Small intestine (tissue), 7 donors: ENCODE measurements around the gene GLB1L. TPM values are rescaled to one million over a fixed set of nuclear protein-coding genes. Genes with fewer than 3 reads are reported as not detected.

ENCODE experiments used
- DNase-seq, 2 donors: peaks; one replicate each; pipeline versions ENCODE4 v3.0.0 to v3.0.0-alpha.2; 2013
- FAIRE-seq: peaks from 2 replicates; lab custom pipeline; 2012; peaks lifted over from hg19 to GRCh38; lab: Jason Lieb, UNC
- H3K27ac ChIP-seq, 3 donors: one replicate each; pipeline ENCODE4 v1.5.1; 2013; ENCODE audit warnings: low read length in 2 of 3, mild to moderate bottlenecking in 2 of 3, control low read depth in 1 of 3, inconsistent platforms in 1 of 3, low read depth in 1 of 3, moderate library complexity in 1 of 3
- H3K27me3 ChIP-seq, 3 donors: one replicate each; pipeline ENCODE4 v1.6.1; 2013; ENCODE audit warnings: low read length in 3 of 3, inconsistent platforms in 1 of 3; ENCODE audit not compliant: control insufficient read depth in 3 of 3, insufficient read depth in 3 of 3
- H3K36me3 ChIP-seq, 3 donors: one replicate each; pipeline ENCODE4 v1.6.1; 2013; ENCODE audit warnings: low read length in 3 of 3, inconsistent platforms in 1 of 3, low read depth in 1 of 3, mild to moderate bottlenecking in 1 of 3, moderate library complexity in 1 of 3; ENCODE audit not compliant: control insufficient read depth in 3 of 3, insufficient read depth in 2 of 3
- H3K4me1 ChIP-seq, 3 donors: one replicate each; pipeline ENCODE4 v1.6.1; 2013; ENCODE audit warnings: low read length in 2 of 3, inconsistent platforms in 1 of 3, low read depth in 1 of 3, mild to moderate bottlenecking in 1 of 3, moderate library complexity in 1 of 3; ENCODE audit not compliant: control insufficient read depth in 3 of 3, insufficient read depth in 2 of 3
- H3K4me3 ChIP-seq, 3 donors: one replicate each; pipeline ENCODE4 v1.5.1; 2013; ENCODE audit warnings: low read length in 3 of 3, control low read depth in 1 of 3, inconsistent platforms in 1 of 3, low read depth in 1 of 3, mild to moderate bottlenecking in 1 of 3, moderate library complexity in 1 of 3
- H3K9me3 ChIP-seq, 2 donors: one replicate each; pipeline ENCODE4 v1.6.1; 2013; ENCODE audit warnings: low read depth in 1 of 2, low read length in 1 of 2; ENCODE audit not compliant: control insufficient read depth in 2 of 2, insufficient read depth in 1 of 2
- WGBS, 3 donors: extraction: QIAGEN DNeasy Blood & Tissue Kit; methylation state at CpG; one replicate each; pipeline ENCODE4 v1.1.7; 2013; 5-methylcytosine and 5-hydroxymethylcytosine counted together
- polyA plus RNA-seq, 4 donors: library from polyadenylated mRNA; stranded (reverse) in 3 of 4; unstranded in 1 of 4; fragments of 200-250 nt in 3 of 4; fragments of 120-200 nt in 1 of 4; gene quantifications; one replicate each; pipeline versions ENCODE4 v1.2.1 to v1.2.3, GENCODE V29; 2013
- donor health status: healthy with polysubstance abuse.
- donor health status: control.
- donor health status: control.
- donor health status: Bipolar disorder and iron deficiency.
- donor health status: healthy.

GLB1L gene
- polyA plus RNA-seq, 4 donors: 3.1 to 36.1 (median 4.3) TPM

- 12 to 14% (median 12%) methylated on average over 9 of the region's 9 CpGs for whole genome bisulfite sequencing, 3 donors
- H3K27ac ChIP-seq: peak overlapping the region; percentile 88 to 97 (median 89)
- no peaks in the 10 kb centered on the region for H3K9me3 ChIP-seq
- peaks cover 0 to 33% (median 6%) of the 10 kb centered on the region in 3 donors for H3K4me1 ChIP-seq
- DNase-seq (no peak), FAIRE-seq (no peak)
- no peaks in the 10 kb centered on the region for H3K27me3 ChIP-seq
- H3K4me3 ChIP-seq: peak overlapping the region in 2 of 3 donors; percentile 28 to 50
- H3K36me3 ChIP-seq: peaks cover 2 to 33% (median 7%) of the 10 kb centered on the region in 3 donors
Observed at GRCh38 chr2:219278655-219279150, 33.5 kb upstream of the GLB1L start.

GRCh38 chr2:219277703-219278654 is 32.7 kb upstream of the GLB1L start:
- DNase-seq (peak; percentile 83 to 90), FAIRE-seq (no peak)
- Histone ChIP-seq H3K9me3 (no peaks in the 10 kb centered on the region), H3K27ac (peak overlapping the region; percentile 88 to 97 (median 89)), H3K4me3 (peak overlapping the region in 1 of 3 donors; percentile 50), H3K4me1 (peaks cover 0 to 33% (median 6%) of the 10 kb centered on the region in 3 donors), H3K36me3 (peaks cover 0 to 26% (median 5%) of the 10 kb centered on the region in 3 donors), H3K27me3 (no peaks in the 10 kb centered on the region)
- 25 to 30% (median 25%) methylated on average over 25 of the region's 25 CpGs for WGBS, 3 donors

GRCh38 chr2:219274361-219274921 is 29.2 kb upstream of the GLB1L start:
- Histone ChIP-seq H3K4me3 (no peak overlapping the region), H3K4me1 (peaks cover 0 to 24% (median 6%) of the 10 kb centered on the region in 3 donors), H3K36me3 (no peaks in the 10 kb centered on the region), H3K27ac (no peak overlapping the region), H3K9me3 (no peaks in the 10 kb centered on the region), H3K27me3 (no peaks in the 10 kb centered on the region)
- peak in 1 of 2 donors; percentile 32 for DNase-seq
- no peak for FAIRE-seq
- WGBS, 3 donors: 60 to 81% (median 70%) methylated on average over 6 of the region's 6 CpGs

- no peaks in the 10 kb centered on the region for H3K27me3 ChIP-seq
- no peaks in the 10 kb centered on the region for H3K36me3 ChIP-seq
- no peak for DNase-seq
- WGBS, 3 donors: 67 to 88% (median 81%) methylated on average over 3 of the region's 3 CpGs
- no peaks in the 10 kb centered on the region for H3K9me3 ChIP-seq
- no peak overlapping the region for H3K4me3 ChIP-seq
- H3K27ac ChIP-seq: no peak overlapping the region
- no peak for FAIRE-seq
- H3K4me1 ChIP-seq: peaks cover 0 to 27% (median 6%) of the 10 kb centered on the region in 3 donors
Observed at GRCh38 chr2:219273937-219274336, 28.7 kb upstream of the GLB1L start.

- H3K9me3 ChIP-seq: no peaks in the 10 kb centered on the region
- FAIRE-seq (no peak), DNase-seq (peak in 1 of 2 donors; percentile 30)
- H3K27me3 ChIP-seq: no peaks in the 10 kb centered on the region
- H3K4me1 ChIP-seq: peaks cover 0 to 20% (median 2%) of the 10 kb centered on the region in 3 donors
- H3K27ac ChIP-seq: no peak overlapping the region
- 59 to 77% (median 68%) methylated on average over 2 of the region's 2 CpGs for WGBS, 3 donors
- no peaks in the 10 kb centered on the region for H3K36me3 ChIP-seq
- H3K4me3 ChIP-seq: no peak overlapping the region
Observed at GRCh38 chr2:219272995-219273394, 27.8 kb upstream of the GLB1L start.

- FAIRE-seq (no peak), DNase-seq (no peak)
- Histone ChIP-seq H3K27me3 (no peaks in the 10 kb centered on the region), H3K4me3 (no peak overlapping the region), H3K9me3 (no peaks in the 10 kb centered on the region), H3K4me1 (peaks cover 0 to 14% (median 0%) of the 10 kb centered on the region in 3 donors), H3K27ac (no peak overlapping the region), H3K36me3 (no peaks in the 10 kb centered on the region)
- WGBS, 3 donors: 84% methylated on average over 4 of the region's 4 CpGs
Observed at GRCh38 chr2:219272356-219272755, 27.1 kb upstream of the GLB1L start.

- 84 to 100% (median 94%) methylated on average over 2 of the region's 2 CpGs for WGBS, 3 donors
- H3K4me3 ChIP-seq: no peak overlapping the region
- no peaks in the 10 kb centered on the region for H3K27me3 ChIP-seq
- FAIRE-seq: no peak
- no peaks in the 10 kb centered on the region for H3K36me3 ChIP-seq
- no peak for DNase-seq
- peaks cover 0 to 14% (median 0%) of the 10 kb centered on the region in 3 donors for H3K4me1 ChIP-seq
- H3K9me3 ChIP-seq: no peaks in the 10 kb centered on the region
- H3K27ac ChIP-seq: no peak overlapping the region
Observed at GRCh38 chr2:219271021-219271420, 25.8 kb upstream of the GLB1L start.

- H3K27me3 ChIP-seq: no peaks in the 10 kb centered on the region
- WGBS, 3 donors: 38 to 76% (median 55%) methylated on average over 5 of the region's 5 CpGs
- no peak for FAIRE-seq
- peaks cover 0 to 14% (median 0%) of the 10 kb centered on the region in 3 donors for H3K4me1 ChIP-seq
- no peaks in the 10 kb centered on the region for H3K9me3 ChIP-seq
- no peaks in the 10 kb centered on the region for H3K36me3 ChIP-seq
- peak overlapping the region in 1 of 3 donors; percentile 25 for H3K27ac ChIP-seq
- DNase-seq: no peak
- H3K4me3 ChIP-seq: no peak overlapping the region
Observed at GRCh38 chr2:219270055-219270372, 24.8 kb upstream of the GLB1L start.
